ENCODE results near the gene C1QTNF8.

GRCh38 chr16:1044460-1045309 lies 51.4 kb downstream of the C1QTNF8 start:
- TF ChIP-seq POLR2A (IDR thresholded peaks at IDR 0.05): no peak
- no peak for TF ChIP-seq CTCF (IDR thresholded peaks at IDR 0.05)
- no peak for TF ChIP-seq POLR2AphosphoS5 (IDR thresholded peaks at IDR 0.05)
- TF ChIP-seq EP300 (IDR thresholded peaks at IDR 0.05): no peak

Data from upper lobe of left lung (tissue), 4 donors.